Right ventricle myocardium superior (tissue), 1 donor: ENCODE data around the gene OR5K1. TPM values are rescaled to one million over a fixed set of nuclear protein-coding genes. Genes with fewer than 3 reads are reported as not detected.
A peak's percentile ranks its signal among the peaks of the same experiment; 100 is the strongest.

Source experiments
- ATAC-seq: fragments of 200-7000 bp; cut with Tn5 transposase; one replicate; pipeline ENCODE4 v1.9.1; 2020; ENCODE audit warnings: mild to moderate bottlenecking; ENCODE audit not compliant: poor library complexity
- DNase-seq: peaks from one replicate; pipeline ENCODE4 v3.0.0-alpha.2; 2020
- intact Hi-C: fragments of 100-400 bp; cut with DNase I; formaldehyde crosslinking; loops from one replicate; pipeline ENCODE4 v1.11.2; 2022
- total RNA-seq: library from RNA; stranded (reverse); fragmentation: NEBNext Ultra II Directional; extraction: Animal tissue kit (Norgen Biotek cat#: 25700); gene quantifications from one replicate; pipeline ENCODE4 v1.2.1, GENCODE V29; 2021
- donor health status: DM: no; HTN: yes; CAD: no; lungs with severe emphysema.

The OR5K1 gene
- total RNA-seq, 1 donor from 2014 or later, result not detected

- ATAC-seq (no peak), DNase-seq (no peak)
- intact Hi-C loops, result no loop called here
These were observed 45.6 kb downstream of the OR5K1 start for GRCh38 chr3:98508582-98508981.

- no peak for ATAC-seq
- intact Hi-C loops, result no loop called here
These were observed 49.6 kb downstream of the OR5K1 start for GRCh38 chr3:98512576-98512975.

GRCh38 chr3:98513091-98513511, 50.1 kb downstream of the OR5K1 start:
- DNase-seq, result no peak
- intact Hi-C loops, result no loop called here
- ATAC-seq, result peak; percentile 25

More at GRCh38 chr3:98512576-98512975, 49.6 kb downstream of the OR5K1 start:
- DNase-seq, result no peak

GRCh38 chr3:98513736-98514135, 50.7 kb downstream of the OR5K1 start:
- intact Hi-C loops, result no loop called here
- no peak for ATAC-seq
- no peak for DNase-seq

- ATAC-seq, result no peak
- intact Hi-C loops, result no loop called here
- no peak for DNase-seq
These were observed 51.9 kb downstream of the OR5K1 start for GRCh38 chr3:98514948-98515347.

GRCh38 chr3:98518816-98519215, 55.8 kb downstream of the OR5K1 start:
- DNase-seq (no peak), ATAC-seq (no peak)
- intact Hi-C loops, result no loop called here

- intact Hi-C loops, result no loop called here
- ATAC-seq (no peak), DNase-seq (no peak)
These were observed 56.4 kb downstream of the OR5K1 start for GRCh38 chr3:98519351-98519750.

GRCh38 chr3:98521897-98522543, 59.0 kb downstream of the OR5K1 start:
- peak; percentile 67 for ATAC-seq
- intact Hi-C loops, result no loop called here
- DNase-seq, result no peak

Other genes with a start within 250 kb of the OR5K1 start
- gene OR5H6, start 199.0 kb upstream of the OR5K1 start, total RNA-seq, result not detected
- not detected for gene OR5H2, start 180.7 kb upstream of the OR5K1 start, total RNA-seq
- not detected for gene OR5K4, start 109.3 kb upstream of the OR5K1 start, total RNA-seq
- gene OR5K3, start 72.5 kb upstream of the OR5K1 start, total RNA-seq, result not detected
- gene OR5K2, start 34.5 kb downstream of the OR5K1 start, total RNA-seq, result not detected
- 72.5 TPM for gene CLDND1, start 59.7 kb downstream of the OR5K1 start, total RNA-seq
- gene GPR15, start 68.8 kb downstream of the OR5K1 start, total RNA-seq, result not detected
- 11.5 TPM for gene CPOX, start 130.4 kb downstream of the OR5K1 start, total RNA-seq